Heart left ventricle (tissue), 13 donors: Measurements from ENCODE around the gene GLT1D1.

ENCODE experiments used
- CTCF ChIP-seq, 12 donors: fragments of 200-600 bp; sonication (generic) in 4 of 12; IDR thresholded peaks; one replicate each; pipeline versions ENCODE4 v1.5.0 to v1.8.0; 2018 to 2022; ENCODE audit warnings: antibody characterized with exemption in 12 of 12, mild to moderate bottlenecking in 5 of 12
- POLR2A ChIP-seq, 2 donors: fragments of 450-650 bp; IDR thresholded peaks; one replicate each; pipeline ENCODE4 v1.6.1; 2017; ENCODE audit warnings: antibody characterized with exemption in 2 of 2, mild to moderate bottlenecking in 2 of 2, moderate library complexity in 2 of 2
- donor health status: ischemic (EF 13 %, LVEDD 7.1; RV severe dilation, severe dysfunction).
- donor health status: DM: no; HTN: yes; CAD: no.
- donor health status: DM: no; HTN: no; CAD: no.
- donor health status: ischemic (EF 25% LVEDD 6.9; RV normal size, moderate dysfunction).
- donor health status: ischemic (EF 25% LVEDD 5.7; RV mildly dilated, moderate dysfunction).
- donor health status: ischemic (EF 35%, LVEDD 5.7; RV mildly dilated, moderate dysfunction).
- donor health status: nonischemic (EF 11% LVEDD 7.7; RV severe dilation, severe dysfunction).
- donor health status: DM: yes; HTN: yes; CAD: no.
- donor health status: PGD.
- donor health status: ischemic (EF 29% LVEDD 5.4; RV normal size, mild dysfunction).
- donor health status: nonischemic (EF 23%, LVEDD 6.1; RV moderate dilation, normal function).

GRCh38 chr12:128830505-128830893 is 22.8 kb upstream of the GLT1D1 start:
- TF ChIP-seq CTCF (IDR thresholded peaks at IDR 0.05) (no peak), POLR2A (IDR thresholded peaks at IDR 0.05) (no peak)
